IPS-18a (cell line): ENCODE measurements around the gene BCKDK.
"Not testable (repeated sequence)": the region's sequence is repeated elsewhere in the genome, so short reads cannot be mapped to it uniquely, and the experiment has no call there.

Source experiments
- H3K27ac ChIP-seq: one replicate; pipeline ENCODE4 v1.5.1; 2013; ENCODE audit warnings: low read length
- H3K27me3 ChIP-seq: one replicate; pipeline ENCODE4 v1.6.1; 2013; ENCODE audit warnings: mild to moderate bottlenecking, low read length; ENCODE audit not compliant: control insufficient read depth, insufficient read depth
- H3K36me3 ChIP-seq: one replicate; pipeline ENCODE4 v1.6.1; 2013; ENCODE audit warnings: low read depth, low read length; ENCODE audit not compliant: control insufficient read depth
- H3K4me1 ChIP-seq: one replicate; pipeline ENCODE4 v1.6.1; 2013; ENCODE audit warnings: low read depth, low read length; ENCODE audit not compliant: control insufficient read depth
- H3K4me3 ChIP-seq: one replicate; pipeline ENCODE4 v1.5.1; 2013; ENCODE audit warnings: low read length
- H3K9ac ChIP-seq: one replicate; pipeline ENCODE4 v1.6.1; 2013; ENCODE audit warnings: mild to moderate bottlenecking, low read length, moderate library complexity
- H3K9me3 ChIP-seq: one replicate; pipeline ENCODE4 v1.6.1; 2013; ENCODE audit warnings: low read depth, low read length; ENCODE audit not compliant: control insufficient read depth

BCKDK gene

GRCh38 chr16:31141489-31142108, 33.4 kb downstream of the BCKDK start:
- no peaks in the 10 kb centered on the region for H3K36me3 ChIP-seq
- peaks cover 12% of the 10 kb centered on the region for H3K27me3 ChIP-seq
- H3K9ac ChIP-seq, result peak overlapping the region; percentile 50
- peaks cover 22% of the 10 kb centered on the region for H3K4me1 ChIP-seq
- peak overlapping the region; percentile 50 for H3K4me3 ChIP-seq
- H3K9me3 ChIP-seq, result no peaks in the 10 kb centered on the region
- no peak overlapping the region for H3K27ac ChIP-seq

DNA sequence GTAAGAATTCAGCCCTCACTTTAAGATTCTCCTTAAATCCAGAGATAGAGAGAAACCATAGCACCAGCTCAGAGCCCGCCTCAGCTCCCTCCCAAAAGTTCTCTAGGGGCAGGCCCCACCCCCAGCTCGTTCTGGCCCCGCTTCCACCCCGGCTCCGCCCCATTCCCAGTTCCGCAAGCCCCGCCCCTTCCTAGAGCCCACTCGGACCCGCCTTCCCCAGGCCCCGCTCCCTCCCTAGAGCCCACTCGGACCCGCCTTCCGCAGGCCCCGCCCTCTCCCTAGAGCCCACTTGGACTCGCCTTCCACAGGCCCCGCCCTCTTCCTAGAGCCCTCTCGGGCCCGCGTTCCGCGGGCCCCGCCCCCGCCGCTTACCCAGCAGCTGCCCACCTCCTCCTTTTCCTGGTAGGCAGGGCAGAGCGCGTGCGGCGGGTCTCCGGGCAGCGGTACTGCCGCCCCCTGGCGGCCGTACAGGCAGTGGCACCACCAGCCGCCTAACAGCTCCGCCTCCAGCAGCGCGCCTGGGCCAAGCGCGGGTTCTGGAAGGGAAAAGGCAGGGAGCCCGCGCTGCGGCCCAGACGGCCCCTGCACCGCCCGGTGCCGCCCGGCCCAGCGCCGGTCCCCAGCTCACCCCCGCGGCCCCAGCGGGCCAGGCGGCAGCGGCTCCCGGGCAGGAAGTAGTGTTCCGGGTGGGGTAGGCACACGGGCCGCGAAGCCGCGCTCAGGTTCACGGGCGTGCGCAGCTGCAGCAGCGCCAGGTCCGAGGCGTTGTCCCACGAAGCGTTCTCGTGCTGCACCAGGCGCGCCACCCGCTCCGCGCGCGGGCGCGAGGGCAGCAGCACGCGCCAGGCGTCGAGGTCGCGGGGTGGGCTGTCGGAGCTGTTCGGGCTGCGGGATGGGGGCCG, 34.2 kb downstream of the BCKDK start:
- Histone ChIP-seq H3K4me3 (peak overlapping the region; percentile 50), H3K9me3 (no peaks in the 10 kb centered on the region), H3K4me1 (peaks cover 22% of the 10 kb centered on the region), H3K27me3 (peaks cover 19% of the 10 kb centered on the region), H3K27ac (no peak overlapping the region), H3K36me3 (no peaks in the 10 kb centered on the region), H3K9ac (peak overlapping the region; percentile 50)

- Histone ChIP-seq H3K4me3 (peak overlapping the region; percentile 46), H3K4me1 (peaks cover 22% of the 10 kb centered on the region), H3K9me3 (no peaks in the 10 kb centered on the region), H3K27me3 (peaks cover 27% of the 10 kb centered on the region), H3K27ac (no peak overlapping the region), H3K36me3 (no peaks in the 10 kb centered on the region), H3K9ac (no peak overlapping the region)
Measured at GRCh38 chr16:31143011-31143693, 35.0 kb downstream of the BCKDK start.

- peaks cover 27% of the 10 kb centered on the region for H3K27me3 ChIP-seq
- no peak overlapping the region for H3K27ac ChIP-seq
- no peak overlapping the region for H3K4me3 ChIP-seq
- no peaks in the 10 kb centered on the region for H3K9me3 ChIP-seq
- no peak overlapping the region for H3K9ac ChIP-seq
- H3K36me3 ChIP-seq, result no peaks in the 10 kb centered on the region
- peaks cover 16% of the 10 kb centered on the region for H3K4me1 ChIP-seq
Measured at GRCh38 chr16:31143694-31144148, 35.5 kb downstream of the BCKDK start.

- H3K36me3 ChIP-seq, H3K27ac ChIP-seq, H3K4me1 ChIP-seq, H3K9me3 ChIP-seq, H3K9ac ChIP-seq, H3K4me3 ChIP-seq: not testable (repeated sequence)
- peaks cover 27% of the 10 kb centered on the region for H3K27me3 ChIP-seq
Measured at GRCh38 chr16:31144418-31144817, 36.2 kb downstream of the BCKDK start.

GRCh38 chr16:31145398-31145990, 37.3 kb downstream of the BCKDK start:
- Histone ChIP-seq H3K36me3 (no peaks in the 10 kb centered on the region), H3K27ac (no peak overlapping the region), H3K4me1 (peaks cover 9% of the 10 kb centered on the region), H3K4me3 (no peak overlapping the region), H3K9me3 (no peaks in the 10 kb centered on the region), H3K9ac (no peak overlapping the region), H3K27me3 (peaks cover 27% of the 10 kb centered on the region)

DNA sequence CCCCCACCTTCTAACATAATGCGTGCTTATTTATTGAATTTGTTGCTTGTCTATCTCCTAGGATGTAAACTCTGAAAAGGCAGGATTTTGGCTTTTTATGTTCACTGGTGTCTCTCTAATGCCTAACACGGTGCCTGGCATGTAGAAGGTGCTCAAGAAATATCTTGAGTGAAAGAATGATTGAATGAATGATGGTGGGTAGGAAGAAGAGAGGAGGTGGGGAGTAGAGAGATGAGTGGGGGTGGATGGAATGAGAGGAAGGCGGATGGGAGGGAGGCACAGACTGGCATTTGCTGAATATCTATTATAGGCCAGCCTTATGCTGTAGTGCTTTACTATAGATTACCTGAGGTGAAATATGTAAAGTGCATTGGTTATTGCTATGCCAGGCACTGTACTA, 39.4 kb downstream of the BCKDK start:
- no peaks in the 10 kb centered on the region for H3K4me1 ChIP-seq
- H3K36me3 ChIP-seq, result no peaks in the 10 kb centered on the region
- H3K4me3 ChIP-seq, result no peak overlapping the region
- peaks cover 26% of the 10 kb centered on the region for H3K27me3 ChIP-seq
- no peak overlapping the region for H3K9ac ChIP-seq
- no peaks in the 10 kb centered on the region for H3K9me3 ChIP-seq
- H3K27ac ChIP-seq, result no peak overlapping the region

GRCh38 chr16:31148281-31148728, 40.1 kb downstream of the BCKDK start:
- Histone ChIP-seq H3K4me1 (no peaks in the 10 kb centered on the region), H3K9ac (no peak overlapping the region), H3K4me3 (peak overlapping the region; percentile 44), H3K27me3 (peaks cover 19% of the 10 kb centered on the region), H3K36me3 (no peaks in the 10 kb centered on the region), H3K27ac (no peak overlapping the region), H3K9me3 (no peaks in the 10 kb centered on the region)

- Histone ChIP-seq H3K4me3 (no peak overlapping the region), H3K27me3 (peaks cover 17% of the 10 kb centered on the region), H3K9ac (no peak overlapping the region)
Measured at GRCh38 chr16:31148896-31149295, 40.7 kb downstream of the BCKDK start.

DNA sequence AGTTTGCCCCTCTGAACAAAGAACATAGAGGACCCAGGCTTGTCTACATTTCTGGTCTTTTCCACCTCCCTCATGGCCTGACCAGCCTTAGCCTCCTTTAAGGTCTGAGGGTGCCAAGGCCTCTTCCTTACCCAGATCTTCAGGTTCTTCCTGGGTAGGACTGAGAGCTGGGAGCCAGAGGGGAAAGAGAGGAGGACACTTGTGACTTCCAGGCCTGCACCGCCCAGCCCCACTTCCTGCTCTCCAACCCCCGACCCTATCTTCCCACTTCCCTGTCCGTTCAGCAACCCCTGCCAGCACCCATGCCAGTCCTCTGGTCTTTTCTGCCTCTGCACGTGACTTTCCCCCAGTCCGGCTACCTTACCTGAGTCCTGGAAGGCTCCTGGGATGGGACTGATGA, 41.1 kb downstream of the BCKDK start:
- Histone ChIP-seq H3K9me3 (no peaks in the 10 kb centered on the region), H3K4me1 (no peaks in the 10 kb centered on the region), H3K9ac (no peak overlapping the region), H3K27me3 (peaks cover 17% of the 10 kb centered on the region), H3K4me3 (no peak overlapping the region), H3K27ac (no peak overlapping the region), H3K36me3 (no peaks in the 10 kb centered on the region)

More at GRCh38 chr16:31148896-31149295, 40.7 kb downstream of the BCKDK start:
- no peaks in the 10 kb centered on the region for H3K4me1 ChIP-seq
- H3K27ac ChIP-seq, result no peak overlapping the region
- H3K9me3 ChIP-seq, result no peaks in the 10 kb centered on the region
- H3K36me3 ChIP-seq, result no peaks in the 10 kb centered on the region
